Measurements from ENCODE around the gene SKP2.

DNA sequence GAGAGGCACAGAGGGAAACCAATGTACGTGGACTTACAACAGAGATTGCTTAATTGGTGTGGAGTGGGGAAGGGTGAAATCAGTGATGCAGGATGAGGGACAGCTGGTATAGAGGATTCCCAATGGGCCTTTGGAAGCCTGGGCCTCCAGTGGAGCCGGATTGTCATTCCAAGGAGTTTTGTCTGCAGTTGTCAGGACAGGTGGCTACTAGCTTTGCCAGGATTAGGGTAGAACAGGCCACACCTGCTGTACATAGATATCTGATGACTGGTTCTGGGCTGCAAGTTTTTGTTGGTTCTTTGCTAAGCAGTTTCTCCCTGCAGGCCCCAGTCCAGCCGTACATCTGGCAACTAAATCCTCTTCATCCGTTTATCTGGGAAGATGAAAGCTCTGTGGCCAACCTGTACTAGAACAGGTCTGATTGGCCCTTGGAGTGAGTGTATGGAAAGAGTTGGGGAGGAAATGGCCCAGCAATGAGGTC is 4.2 kb downstream of the SKP2 start:
- TF ChIP-seq FOXA1 (IDR thresholded peaks at IDR 0.05) (no peak), SP1 (IDR thresholded peaks at IDR 0.05) (no peak), HDGF (IDR thresholded peaks at IDR 0.05; ENCODE audit: borderline replicate concordance) (no peak), ARNT (IDR thresholded peaks at IDR 0.05) (no peak), BHLHE40 (IDR thresholded peaks at IDR 0.05; ENCODE audit: borderline replicate concordance) (no peak), NFRKB (IDR thresholded peaks at IDR 0.05) (no peak), LEF1 (IDR thresholded peaks at IDR 0.05; ENCODE audit: borderline replicate concordance) (no peak), PKNOX1 (IDR thresholded peaks at IDR 0.05) (no peak), SUZ12 (IDR thresholded peaks at IDR 0.05) (no peak), FOXM1 (IDR thresholded peaks at IDR 0.05; ENCODE audit: borderline replicate concordance) (no peak), TARDBP (IDR thresholded peaks at IDR 0.05) (no peak), L3MBTL2 (conservative IDR thresholded peaks at IDR 0.05) (no peak), ELF4 (IDR thresholded peaks at IDR 0.05) (no peak), FOXK2 (IDR thresholded peaks at IDR 0.05) (no peak)

Measured in HEK293T (cell line).